GM19239 (cell line): Measurements from ENCODE around the gene MSMP.

Experiments
- DNase-seq: peaks from one replicate; pipeline ENCODE4 v3.0.0; 2011; ENCODE audit warnings: low spot score; ENCODE audit not compliant: insufficient read length
- FAIRE-seq: peaks from 2 replicates; lab custom pipeline; 2011; peaks lifted over from hg19 to GRCh38; lab: Jason Lieb, UNC

Gene MSMP

DNA sequence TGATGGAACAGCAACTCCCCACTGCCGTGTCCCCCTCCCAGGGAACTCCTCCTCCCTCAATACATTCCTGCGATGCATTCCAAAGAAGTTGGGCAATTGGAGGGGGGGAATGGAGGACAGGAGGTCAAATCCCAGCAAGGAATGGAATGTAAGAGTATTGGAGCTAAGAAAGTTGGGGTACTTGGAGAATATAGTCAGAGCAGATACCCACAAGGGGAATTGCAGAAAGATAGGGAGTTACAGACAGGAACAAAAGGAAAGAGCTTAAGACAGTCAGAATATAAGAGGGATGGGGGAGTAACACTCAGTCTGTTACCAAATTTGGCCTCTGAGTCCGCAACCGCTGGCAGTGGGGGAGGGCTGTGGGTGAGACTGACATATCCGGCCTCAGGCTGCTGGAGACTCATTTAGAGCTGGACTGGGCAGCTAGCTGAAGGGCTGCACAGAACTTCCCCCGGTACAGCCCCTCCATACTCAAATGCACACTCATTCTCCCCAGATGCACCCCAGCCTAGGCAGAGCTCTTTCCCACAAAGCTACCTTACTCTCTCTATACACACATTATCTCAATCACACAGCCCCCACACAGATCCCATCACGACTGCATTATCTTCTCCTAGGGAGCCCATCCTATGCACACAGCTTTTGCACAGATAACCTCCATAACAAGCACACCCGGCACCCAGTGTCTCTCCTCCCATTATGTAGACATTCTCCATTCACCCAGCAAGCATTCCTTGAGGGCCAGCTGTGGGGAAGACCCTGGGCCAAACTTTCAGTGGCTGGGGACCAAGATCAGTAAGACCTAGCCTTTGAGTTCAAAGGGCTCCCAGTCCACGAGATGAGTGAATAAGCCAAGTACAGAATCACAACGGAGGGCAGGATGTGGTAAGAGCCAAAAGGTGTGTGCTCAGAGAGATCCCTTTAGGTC is 25.8 kb downstream of the MSMP start:
- peak; percentile 74 for FAIRE-seq
- no peak for DNase-seq

DNA sequence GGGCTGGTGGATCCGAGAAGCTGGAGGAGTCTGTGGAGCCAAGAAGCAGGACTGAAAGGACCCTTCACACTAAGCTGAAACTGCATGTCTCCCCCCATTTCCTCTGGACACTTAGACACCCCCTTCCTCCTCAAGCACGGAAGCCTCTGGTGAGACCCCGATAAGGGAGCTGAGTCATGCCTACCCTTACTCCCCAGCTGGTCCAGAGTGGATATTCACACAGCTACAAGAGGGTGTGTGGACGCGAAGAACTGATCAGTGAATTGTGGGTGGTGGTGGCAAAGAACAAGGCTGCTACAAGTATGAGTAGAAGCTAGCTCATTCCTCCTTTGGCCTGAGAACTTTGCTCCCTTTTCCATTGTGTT is 26.4 kb downstream of the MSMP start:
- no peak for FAIRE-seq
- DNase-seq: no peak

DNA sequence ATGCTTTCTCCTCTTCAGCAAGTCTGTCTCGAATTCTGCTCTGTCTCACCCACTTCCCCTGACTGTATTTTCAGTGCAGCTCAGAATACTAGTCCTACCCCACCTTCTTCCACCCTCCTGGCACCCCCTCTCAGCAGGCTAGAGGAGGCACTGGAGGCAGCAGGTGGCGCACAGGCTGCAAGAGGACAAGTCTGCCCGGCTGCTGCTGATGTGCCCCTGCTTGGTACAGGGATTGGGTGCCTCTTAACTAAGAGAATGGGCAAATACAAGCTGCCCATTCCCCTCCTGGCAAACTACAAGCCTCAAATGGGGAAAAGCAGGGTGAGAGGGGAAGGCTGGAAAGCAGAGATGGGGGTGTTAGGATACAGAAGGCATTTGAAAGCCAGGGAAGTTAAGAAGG is 27.1 kb downstream of the MSMP start:
- DNase-seq (no peak), FAIRE-seq (peak; percentile 55)

DNA sequence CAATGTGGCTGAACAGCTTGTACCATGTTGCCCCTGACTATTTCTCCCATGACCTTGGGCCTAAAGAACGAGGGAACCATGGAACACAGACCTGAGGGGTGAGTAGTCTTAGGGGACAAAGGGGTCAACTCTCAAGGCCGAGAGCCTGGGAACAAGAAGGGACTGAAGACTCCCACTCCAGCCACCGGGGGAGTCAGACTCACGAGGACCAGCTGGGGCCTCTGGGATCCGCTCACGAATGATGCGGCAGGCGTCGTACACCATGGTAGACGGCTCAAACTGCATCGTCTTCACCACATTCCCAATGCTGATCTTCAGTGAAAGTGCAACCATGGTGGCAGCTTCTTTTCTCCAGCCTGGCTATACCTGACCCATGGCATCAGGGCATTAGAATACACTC is 28.7 kb downstream of the MSMP start:
- FAIRE-seq: no peak
- DNase-seq: no peak

DNA sequence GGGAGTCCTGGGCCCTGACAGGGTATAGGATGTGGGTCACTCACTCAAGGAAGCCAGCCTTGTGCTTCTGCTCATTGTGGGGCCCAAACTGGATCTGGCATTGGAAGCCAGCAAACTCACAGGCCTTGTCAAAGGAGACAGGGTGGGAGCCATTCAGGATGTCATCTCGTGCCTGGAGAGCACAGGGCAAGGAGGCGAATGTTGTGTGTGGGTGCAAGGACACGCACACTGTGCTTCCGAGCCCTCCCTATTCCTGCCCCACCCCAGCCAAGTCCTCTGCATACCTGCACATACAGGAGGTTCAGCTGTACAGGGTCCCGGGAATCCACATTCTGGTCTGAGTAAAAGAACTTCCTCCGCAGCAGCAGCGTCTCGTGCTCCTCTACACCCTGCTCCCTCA is 30.2 kb downstream of the MSMP start:
- FAIRE-seq (no peak), DNase-seq (no peak)

DNA sequence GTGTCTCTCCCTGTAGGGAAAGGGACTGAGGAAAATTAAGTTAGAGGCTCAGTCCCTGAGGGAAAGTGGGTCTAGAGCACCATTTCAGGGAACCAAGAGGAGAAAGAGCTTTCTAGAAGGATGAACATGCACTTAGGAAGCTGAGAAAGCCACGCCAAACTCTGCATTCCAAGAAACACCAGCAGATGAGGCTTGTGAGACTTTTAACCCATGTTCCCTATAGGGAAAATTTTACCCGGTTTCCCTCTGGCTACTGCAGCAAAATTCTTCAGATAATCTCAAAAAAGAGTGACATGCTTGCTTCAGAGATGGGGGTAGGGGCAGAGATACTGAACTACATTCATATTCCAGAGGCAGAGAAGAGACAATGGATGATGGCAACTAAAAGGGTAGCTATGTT is 30.6 kb downstream of the MSMP start:
- DNase-seq: no peak
- no peak for FAIRE-seq

DNA sequence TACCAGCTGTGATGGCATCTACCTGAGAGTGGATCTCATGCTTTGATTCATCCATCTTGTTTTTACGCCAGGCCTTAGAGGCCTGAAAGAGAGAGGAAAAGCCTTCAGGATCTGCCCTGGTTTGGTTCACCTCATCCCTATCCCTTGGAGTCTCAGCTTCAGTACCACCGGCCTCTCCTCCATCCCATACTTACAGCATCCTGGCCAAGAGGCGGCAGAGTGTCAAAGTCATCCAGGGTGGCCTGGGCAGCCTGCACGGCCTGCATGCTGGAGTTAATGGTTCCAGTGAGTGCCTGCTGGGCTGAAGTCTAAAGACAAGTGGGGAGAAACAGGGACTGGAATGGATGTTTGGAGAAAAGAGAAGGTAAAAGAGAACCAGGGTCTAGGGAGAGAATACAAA is 34.5 kb downstream of the MSMP start:
- FAIRE-seq: no peak

DNA sequence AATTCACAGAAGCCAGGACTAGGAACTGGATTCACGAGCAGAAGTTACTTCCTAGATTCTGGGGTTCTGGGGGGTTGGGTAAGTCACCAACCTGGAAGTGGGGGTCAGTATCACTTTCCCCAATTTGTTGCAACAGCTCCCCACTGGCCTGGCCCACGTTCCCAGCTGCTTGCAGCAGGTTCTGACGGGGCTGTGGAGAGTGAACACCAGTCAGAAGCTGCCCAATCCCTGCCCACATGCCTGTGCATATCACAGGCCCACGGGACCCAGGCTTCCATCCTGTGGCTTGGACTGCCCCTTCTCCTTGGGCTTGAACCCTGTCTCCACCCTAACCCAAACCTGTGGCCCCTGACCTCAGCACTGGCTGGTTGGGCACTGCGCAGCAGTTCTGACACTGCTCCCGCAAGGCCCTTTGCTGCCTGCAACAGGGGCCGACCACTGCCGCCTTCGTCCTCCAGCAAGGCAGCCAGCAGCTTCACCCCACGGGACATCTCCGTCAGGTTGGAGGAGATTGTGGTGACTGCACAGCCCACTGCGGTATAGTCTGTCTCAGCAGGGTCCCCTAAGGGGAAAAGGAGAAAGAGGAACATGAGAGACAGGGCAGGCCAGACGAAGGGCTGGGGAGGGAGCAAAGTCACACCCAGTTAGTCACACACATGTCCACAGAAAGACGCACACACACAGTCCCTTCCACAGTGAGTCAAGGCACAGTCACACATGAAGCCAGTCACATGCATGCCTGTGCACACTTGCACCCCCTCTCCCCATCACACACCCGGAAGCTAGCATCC is 35.2 kb downstream of the MSMP start:
- no peak for FAIRE-seq
- DNase-seq: no peak

More for the DNA sequence above, 34.5 kb downstream of the MSMP start:
- DNase-seq: no peak

DNA sequence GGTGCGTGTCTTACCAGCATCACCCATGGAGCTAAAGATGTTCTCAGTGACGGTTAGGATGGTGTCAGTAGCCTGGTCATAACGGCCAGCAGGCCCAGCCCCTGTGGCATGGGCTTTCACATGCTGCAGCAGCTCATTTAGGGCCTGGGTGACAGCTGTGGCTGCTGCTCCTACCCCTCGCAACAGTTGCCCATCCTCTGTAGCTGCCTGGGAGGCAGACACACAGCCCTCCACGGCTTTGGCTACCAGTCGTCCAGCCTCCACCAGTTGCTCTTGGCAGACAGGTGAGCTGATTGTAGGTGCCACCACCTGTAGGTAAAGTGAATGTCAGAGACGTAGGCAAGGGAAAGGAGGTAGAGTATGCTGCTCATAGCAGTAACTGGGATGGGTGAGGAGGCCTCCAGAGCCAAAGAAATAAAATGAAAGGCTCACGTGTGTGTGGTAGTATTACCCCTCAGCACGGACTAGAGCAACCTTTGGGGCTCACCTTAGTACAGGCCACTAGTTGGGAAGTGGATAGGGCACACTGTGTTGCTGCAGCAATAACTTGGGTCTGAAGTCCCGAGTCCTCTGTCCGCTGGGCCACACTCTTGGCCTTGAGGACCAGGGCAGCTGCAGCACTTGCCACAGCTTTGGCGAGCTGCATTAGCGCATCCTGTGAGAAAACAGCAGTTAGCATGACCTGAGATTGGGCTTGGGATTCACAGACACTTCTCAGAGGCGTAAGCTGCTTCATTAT is 36.8 kb downstream of the MSMP start:
- DNase-seq (no peak), FAIRE-seq (no peak)

DNA sequence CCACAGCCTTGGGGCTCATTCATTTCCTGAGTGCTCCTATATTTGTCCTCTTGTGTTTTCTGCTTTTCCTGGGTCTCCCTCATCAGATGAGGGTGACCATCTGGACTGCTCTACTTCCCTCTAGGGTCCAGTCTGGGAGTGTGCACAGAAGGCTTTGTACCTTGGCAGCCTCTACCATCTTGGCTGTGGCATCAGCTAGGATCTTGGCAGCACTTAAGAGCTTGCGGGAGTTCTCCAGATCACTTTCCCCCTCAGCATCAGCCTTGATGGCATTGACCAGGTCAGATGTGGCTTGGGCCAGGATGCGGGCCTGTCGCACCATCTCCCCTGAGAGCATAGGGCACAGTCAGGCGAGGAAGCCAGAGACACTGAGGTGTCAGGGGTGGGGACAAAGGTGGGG is 37.8 kb downstream of the MSMP start:
- FAIRE-seq (no peak), DNase-seq (no peak)

DNA sequence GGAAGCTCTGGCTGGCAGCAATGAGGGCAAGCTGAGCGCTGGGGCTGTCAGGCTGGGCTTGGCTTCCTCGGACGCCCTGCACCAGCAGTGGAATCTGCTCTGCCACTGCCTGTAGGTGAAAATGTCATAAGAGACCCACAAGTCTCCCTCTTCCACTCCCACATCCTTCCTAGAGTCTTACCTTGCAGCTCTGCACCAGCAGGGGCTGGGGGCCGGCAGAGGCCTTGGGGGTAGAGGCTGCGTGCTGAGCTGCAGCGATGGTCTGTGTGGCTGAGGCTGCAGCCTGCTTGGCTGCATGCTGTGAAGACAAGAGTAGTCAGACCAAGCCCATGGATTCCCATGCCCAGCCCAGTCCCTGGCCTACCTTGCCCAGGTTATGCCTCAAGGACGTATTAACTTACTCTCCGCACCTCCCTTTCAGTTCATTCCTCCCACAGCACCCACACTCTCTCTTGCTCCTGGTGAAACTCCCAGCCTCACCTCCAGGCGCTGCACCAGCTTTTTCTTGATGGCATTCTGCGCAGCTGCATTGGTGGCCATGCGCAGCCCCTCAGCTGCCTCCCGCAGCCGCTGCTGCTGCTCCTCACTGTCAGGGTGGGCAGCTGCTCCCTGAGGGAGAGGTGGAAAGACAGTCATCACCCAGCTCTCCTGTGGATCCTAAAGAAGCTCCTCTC is 39.4 kb downstream of the MSMP start:
- no peak for DNase-seq
- FAIRE-seq: no peak

DNA sequence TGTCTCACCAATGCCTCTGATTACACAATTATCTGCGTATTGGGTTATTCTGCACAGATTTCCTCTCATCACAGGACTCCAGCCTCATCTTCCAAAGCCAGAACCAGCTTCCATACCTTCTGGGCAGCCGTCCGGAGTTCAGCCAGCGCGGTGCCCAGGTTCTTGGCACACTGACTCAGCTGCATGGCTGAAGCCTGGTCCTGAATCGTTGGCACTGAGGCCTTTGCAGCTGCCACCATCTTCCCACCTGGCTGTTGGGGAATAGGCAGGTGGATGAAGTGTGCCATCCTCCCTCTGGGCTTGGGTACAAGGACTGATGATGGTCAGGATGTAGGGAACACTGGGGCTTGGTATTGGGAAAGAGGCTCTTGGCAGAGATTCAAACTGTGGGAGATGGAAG is 40.0 kb downstream of the MSMP start:
- DNase-seq (no peak), FAIRE-seq (no peak)

DNA sequence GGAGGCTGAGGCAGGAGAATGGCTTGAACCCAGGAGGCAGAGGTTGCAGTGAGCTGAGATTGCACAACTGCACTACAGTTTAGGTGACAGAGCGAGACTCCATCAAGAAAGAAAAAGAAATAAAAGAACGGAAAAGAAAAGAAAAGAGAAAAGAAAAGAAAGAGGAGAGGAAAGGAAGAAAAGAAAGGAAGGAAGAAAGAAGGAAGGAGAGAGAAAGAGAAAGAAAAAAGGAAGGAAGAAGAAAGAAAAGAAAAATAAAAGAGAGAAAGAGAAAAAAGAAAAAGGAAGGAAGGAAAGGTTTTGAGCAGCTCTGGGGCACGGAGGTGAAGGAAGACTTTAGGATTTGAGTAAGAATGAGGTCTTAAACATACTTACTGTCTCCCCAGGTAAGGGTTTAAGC is 40.5 kb downstream of the MSMP start:
- DNase-seq (no peak), FAIRE-seq (no peak)

DNA sequence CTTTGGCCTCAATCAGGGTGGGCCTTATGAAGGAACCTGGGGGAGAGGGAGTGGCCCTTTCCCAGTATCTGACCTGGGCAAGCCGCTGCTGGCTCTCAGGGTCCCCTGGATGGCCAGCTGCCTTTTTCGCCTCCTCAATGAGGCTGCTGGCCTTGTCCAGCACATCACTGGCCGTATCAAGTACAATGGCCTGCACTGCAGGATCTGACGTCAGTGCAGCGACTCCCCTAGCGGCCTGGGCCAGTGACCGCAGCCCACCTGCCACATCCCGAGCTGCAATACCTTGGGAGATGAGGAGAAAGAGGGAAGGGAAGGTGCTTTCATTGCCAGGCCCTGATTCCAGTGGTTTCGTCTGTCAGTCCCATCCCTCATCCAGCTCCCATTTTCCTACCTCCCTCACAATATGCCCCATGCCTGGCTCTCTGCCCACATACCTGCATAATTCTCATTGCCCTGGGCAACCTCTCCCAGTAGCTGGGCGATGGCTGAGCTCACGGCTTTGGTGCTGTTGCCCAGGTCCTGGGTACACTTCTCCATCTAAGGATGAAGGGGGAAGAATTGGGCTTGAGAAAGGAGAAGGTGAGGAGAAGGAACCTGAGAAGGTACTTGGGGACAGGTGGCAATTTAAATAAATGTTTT is 41.2 kb downstream of the MSMP start:
- FAIRE-seq (no peak), DNase-seq (no peak)

DNA sequence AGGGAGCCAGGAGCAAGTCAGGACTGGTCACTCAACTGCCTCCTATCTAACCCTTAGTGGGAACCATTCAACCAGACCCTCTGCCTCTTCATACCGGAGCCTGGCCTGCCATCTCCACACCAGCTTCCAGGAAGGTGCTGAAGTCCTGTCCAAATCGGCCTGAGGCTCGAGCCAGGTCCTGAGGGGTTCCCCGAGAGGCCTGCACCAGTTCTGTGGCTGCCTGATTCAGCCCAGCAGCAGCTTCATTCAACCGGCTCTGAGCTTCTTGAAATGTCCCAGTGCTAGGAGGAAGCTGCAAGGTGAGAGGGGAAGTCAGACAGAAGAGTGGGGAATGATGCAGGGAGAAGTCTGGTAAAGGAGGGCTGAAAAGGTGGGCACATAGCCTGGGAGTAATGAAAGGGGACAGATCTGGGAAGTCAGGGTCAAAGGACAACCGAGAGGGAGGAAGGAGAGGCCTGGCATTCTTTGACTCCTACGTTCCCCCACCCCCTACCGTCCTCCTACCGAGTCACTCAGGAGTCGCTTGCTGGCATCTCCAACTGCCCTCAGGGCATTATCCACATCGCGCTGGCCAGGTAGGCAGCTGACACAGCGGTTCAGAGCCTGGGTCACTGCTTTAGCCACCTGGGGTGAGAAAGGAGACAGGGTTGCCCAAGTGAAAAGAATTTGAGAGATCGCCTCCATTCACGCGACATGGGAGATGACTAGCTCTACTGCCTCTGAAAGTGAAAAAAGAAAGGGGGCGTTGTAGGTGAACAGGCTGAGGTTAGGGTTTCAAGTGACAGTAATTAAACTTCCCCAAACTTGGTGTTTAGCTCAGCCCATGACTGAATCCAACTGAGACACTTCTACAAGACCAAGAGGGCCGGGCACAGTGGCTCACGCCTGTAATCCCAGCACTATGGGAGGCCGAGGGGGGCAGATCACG is 42.3 kb downstream of the MSMP start:
- DNase-seq (no peak), FAIRE-seq (no peak)

DNA sequence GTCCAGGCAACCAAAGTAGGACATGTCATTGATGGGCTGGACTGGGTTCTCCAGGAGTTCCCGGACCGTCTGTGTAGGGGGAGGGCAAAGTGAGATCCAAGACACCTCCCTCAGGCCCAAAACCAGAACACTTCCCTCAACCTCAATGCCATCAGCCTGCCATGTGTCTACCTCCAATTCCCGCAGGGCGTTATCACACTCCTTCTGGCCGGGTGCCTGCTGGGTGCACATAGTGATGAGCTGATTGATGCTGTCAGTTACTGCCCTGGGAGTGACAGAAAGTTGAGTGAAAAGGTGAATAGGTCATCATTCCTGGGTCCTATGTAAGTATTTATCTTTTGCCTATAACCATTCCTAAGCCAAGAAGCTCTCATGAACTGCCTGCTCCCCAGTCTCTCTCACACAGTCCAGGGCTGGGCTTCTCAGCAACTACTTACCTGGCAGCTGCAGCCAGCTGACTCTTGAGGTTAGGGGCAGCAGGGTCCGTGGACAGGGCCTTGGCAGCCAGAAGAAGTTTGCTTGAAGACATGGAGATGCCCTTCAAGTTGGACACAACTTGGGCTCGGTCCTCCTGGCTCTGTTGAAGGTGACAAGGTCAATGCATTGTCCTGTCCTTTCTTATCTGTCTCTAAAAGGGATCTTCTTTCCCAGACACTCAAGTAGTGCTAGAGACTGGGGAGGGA is 43.1 kb downstream of the MSMP start:
- no peak for DNase-seq
- no peak for FAIRE-seq

DNA sequence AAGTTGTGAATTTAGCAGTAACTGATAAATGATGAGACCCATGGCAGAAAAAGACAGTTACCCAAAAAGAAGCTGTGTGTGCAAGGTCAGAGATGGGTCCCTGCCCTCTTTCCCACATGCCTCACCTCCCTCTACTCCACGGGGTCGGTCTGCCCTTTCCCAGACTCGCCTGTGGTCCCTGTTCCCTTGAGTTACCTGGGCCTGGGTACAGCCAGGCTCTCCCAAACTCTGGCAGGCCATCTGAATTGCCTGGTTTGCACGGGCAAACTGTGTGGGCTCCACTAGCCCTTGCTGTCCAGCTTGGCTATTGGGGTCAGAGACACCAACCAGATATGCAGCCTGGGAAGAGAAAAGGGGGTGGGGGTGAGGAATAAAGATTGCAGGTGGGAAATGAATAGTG is 45.9 kb downstream of the MSMP start:
- DNase-seq: no peak
- no peak for FAIRE-seq

DNA sequence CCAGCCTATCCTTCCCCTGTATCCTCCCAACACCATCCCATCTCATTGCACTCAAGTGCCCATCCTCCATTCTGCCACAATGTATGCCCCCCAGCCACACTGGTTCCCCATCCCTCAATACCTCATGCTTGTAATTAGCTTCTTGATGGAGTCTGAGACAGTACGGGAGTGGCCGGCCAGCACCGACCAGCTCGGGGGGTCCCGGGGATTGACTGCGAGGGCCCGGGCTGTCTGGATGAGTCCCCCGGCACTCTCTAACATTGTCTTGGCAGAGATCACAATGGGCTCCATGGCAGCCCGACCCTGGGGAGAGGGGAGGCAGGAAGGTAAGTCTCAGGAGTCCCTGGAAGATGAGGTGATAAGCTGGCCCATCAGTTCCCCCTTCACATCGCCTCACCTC is 47.1 kb downstream of the MSMP start:
- no peak for DNase-seq
- FAIRE-seq: no peak
